HG03280 (cell line): ENCODE measurements around the gene SMPD4.
"Not testable (repeated sequence)": the region's sequence is repeated elsewhere in the genome, so short reads cannot be mapped to it uniquely, and the experiment has no call there.

Experiments used
- ATAC-seq: cut with Tn5 transposase; IDR thresholded peaks from one replicate; pipeline ENCODE4 v1.9.1; 2021; ENCODE audit warnings: mild to moderate bottlenecking, moderate library complexity; ENCODE audit not compliant: unreplicated experiment

SMPD4 gene

GRCh38 chr2:130142396-130143265 lies 38.8 kb downstream of the SMPD4 start:
- ATAC-seq = not testable (repeated sequence)

GRCh38 chr2:130141645-130142370 lies 39.6 kb downstream of the SMPD4 start:
- ATAC-seq = not testable (repeated sequence)

- not testable (repeated sequence) for ATAC-seq
These were observed 40.4 kb downstream of the SMPD4 start for GRCh38 chr2:130141002-130141401.

- not testable (repeated sequence) for ATAC-seq
These were observed 40.9 kb downstream of the SMPD4 start for GRCh38 chr2:130140516-130140915.

- ATAC-seq = not testable (repeated sequence)
These were observed 41.8 kb downstream of the SMPD4 start for GRCh38 chr2:130139331-130140280.

- not testable (repeated sequence) for ATAC-seq
These were observed 42.6 kb downstream of the SMPD4 start for GRCh38 chr2:130138841-130139251.

- not testable (repeated sequence) for ATAC-seq
These were observed 43.1 kb downstream of the SMPD4 start for GRCh38 chr2:130138326-130138725.

GRCh38 chr2:130137118-130137517 lies 44.3 kb downstream of the SMPD4 start:
- not testable (repeated sequence) for ATAC-seq

DNA sequence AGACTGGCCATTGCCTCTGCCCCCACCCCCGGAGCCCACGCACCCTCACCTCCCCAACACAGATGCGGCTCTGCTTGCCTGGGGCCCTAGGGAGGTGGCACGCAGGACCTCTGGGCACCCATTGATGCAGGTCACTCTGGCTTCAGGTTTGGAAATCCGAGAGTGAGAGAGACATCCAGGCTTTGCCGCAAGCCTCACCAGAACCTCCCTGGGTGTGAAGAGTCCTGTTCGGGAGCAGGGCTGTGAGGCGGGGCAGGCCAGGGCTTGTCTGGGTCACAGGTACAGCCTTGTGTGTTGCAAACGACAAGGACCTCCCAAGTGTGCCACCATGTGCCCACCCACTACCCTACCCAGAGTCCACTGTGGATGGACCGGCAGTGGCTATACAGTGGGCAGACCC lies 44.9 kb downstream of the SMPD4 start:
- ATAC-seq = not testable (repeated sequence)

- no peak for ATAC-seq
These were observed 45.5 kb downstream of the SMPD4 start for GRCh38 chr2:130135692-130136541.

- ATAC-seq = not testable (repeated sequence)
These were observed 52.1 kb downstream of the SMPD4 start, which contains the start of gene POTEF for GRCh38 chr2:130129120-130129829. TSS of gene POTEF (minus strand) at chr2:130129222. CDS start at chr2:130120515, 8,707 bp downstream.

- not testable (repeated sequence) for ATAC-seq
These were observed 52.9 kb downstream of the SMPD4 start for GRCh38 chr2:130128464-130128863.

- ATAC-seq = not testable (repeated sequence)
These were observed 53.7 kb downstream of the SMPD4 start for GRCh38 chr2:130127726-130128125.

DNA sequence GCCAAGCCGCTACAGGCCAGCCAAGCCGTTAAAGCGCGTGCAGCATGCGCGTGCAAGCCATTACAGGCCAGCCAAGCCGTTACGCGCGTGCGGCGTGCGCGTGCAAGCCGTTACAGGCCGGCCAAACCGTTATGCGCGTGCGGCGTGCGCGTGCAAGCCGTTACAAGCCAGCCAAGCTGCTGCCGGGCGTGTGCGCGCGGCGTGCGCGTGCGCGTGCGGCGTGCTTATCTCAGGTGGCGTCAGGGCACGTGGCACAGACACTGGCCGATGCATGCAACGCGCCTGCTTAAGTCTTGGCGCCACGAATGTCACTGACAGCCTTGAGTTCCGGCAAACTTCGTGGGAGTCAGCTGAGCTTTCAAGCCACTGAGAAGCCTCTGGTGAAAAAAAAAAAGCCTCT lies 60.5 kb downstream of the SMPD4 start:
- not testable (repeated sequence) for ATAC-seq

DNA sequence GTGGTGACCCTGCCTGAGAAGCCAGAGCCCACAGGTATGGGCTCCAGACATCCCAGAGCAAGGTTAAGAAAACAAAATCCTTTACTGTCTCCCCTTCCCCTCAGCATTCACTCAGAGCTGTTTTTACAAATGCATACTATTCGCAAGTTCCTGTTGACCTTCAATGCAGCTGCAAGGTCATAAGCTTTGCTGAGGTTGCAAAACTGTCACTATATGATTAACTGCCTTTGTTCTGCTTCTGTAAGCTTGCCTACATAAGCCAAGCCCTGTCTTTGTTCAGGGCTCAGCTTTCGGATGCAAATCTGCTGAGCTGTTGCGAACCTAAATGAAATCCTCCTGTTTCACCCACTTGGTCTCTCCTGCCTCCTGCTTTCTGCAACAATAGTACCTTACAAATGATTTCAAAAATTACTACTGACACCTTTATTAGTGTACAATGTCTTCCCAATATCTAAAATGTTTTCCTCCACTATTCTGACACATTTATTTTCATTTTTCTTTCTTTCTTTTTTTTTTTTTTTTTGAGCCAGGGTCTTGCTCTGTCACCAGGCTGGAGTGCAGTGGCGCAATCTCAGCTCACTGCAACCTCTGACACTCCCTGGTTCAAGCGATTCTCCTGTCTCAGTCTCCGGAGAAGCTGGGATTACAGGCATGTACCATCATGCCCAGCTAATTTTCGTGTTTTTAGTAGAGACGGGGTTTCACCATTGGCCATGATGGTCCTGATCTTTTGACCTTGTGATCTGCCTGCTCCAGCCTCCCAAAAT lies 78.6 kb downstream of the SMPD4 start:
- not testable (repeated sequence) for ATAC-seq
